Lower leg skin (tissue), 3 donors: ENCODE data around the gene CLDN19.

Experiments used
- CTCF ChIP-seq, 3 donors: fragments of 450-650 bp; IDR thresholded peaks; one replicate each; pipeline ENCODE4 v1.5.1; 2016; ENCODE audit warnings: antibody characterized with exemption in 3 of 3, mild to moderate bottlenecking in 3 of 3, moderate library complexity in 2 of 3
- POLR2A ChIP-seq, 2 donors: fragments of 450-650 bp; IDR thresholded peaks; one replicate each; pipeline ENCODE4 v1.6.1; 2016 to 2017; ENCODE audit warnings: antibody characterized with exemption in 2 of 2, mild to moderate bottlenecking in 1 of 2, moderate library complexity in 1 of 2

GRCh38 chr1:42759114-42759513, 19.1 kb upstream of the CLDN19 start:
- TF ChIP-seq CTCF (IDR thresholded peaks at IDR 0.05) = no peak
- TF ChIP-seq POLR2A (IDR thresholded peaks at IDR 0.05) = no peak
